Suprapubic skin (tissue), 4 donors: ENCODE data around the gene FAXDC2. TPM values are rescaled to one million over a fixed set of nuclear protein-coding genes. Genes with fewer than 3 reads are reported as not detected.
A peak's percentile ranks its signal among the peaks of the same experiment; 100 is the strongest.

Experiments used
- DNase-seq, 2 donors: peaks; one replicate each; pipeline ENCODE4 v3.0.0-alpha.2; 2019; ENCODE audit warnings: low spot score in 2 of 2
- H3K27ac ChIP-seq: fragments of 200-600 bp; sonication (generic); one replicate; pipeline ENCODE4 v1.5.1; 2019
- H3K27me3 ChIP-seq: fragments of 200-600 bp; sonication (generic); one replicate; pipeline ENCODE4 v1.5.1; 2019
- H3K36me3 ChIP-seq: fragments of 200-600 bp; sonication (generic); one replicate; pipeline ENCODE4 v1.5.1; 2019
- H3K4me1 ChIP-seq: fragments of 200-600 bp; sonication (generic); one replicate; pipeline ENCODE4 v1.5.1; 2019
- H3K4me3 ChIP-seq: fragments of 200-600 bp; sonication (generic); one replicate; pipeline ENCODE4 v1.5.1; 2019; ENCODE audit warnings: mild to moderate bottlenecking
- H3K9me3 ChIP-seq: fragments of 200-600 bp; sonication (generic); one replicate; pipeline ENCODE4 v1.5.1; 2019
- CTCF ChIP-seq, 2 donors: fragments of 200-600 bp in 1 of 2; fragments of 450-650 bp in 1 of 2; sonication (generic) in 1 of 2; IDR thresholded peaks; one replicate each; pipeline ENCODE4 v1.5.1; 2016 to 2019; ENCODE audit warnings: antibody characterized with exemption in 2 of 2, mild to moderate bottlenecking in 1 of 2, moderate library complexity in 1 of 2
- EP300 ChIP-seq: sonication (generic); formaldehyde crosslinking; IDR thresholded peaks from one replicate; pipeline ENCODE4 v1.6.1; 2017; ENCODE audit warnings: antibody characterized with exemption
- POLR2A ChIP-seq, 2 donors: fragments of 450-650 bp; IDR thresholded peaks; one replicate each; pipeline ENCODE4 v1.6.1; 2017; ENCODE audit warnings: antibody characterized with exemption in 2 of 2, mild to moderate bottlenecking in 2 of 2, moderate library complexity in 2 of 2
- POLR2AphosphoS5 ChIP-seq, 3 donors: sonication (generic); formaldehyde crosslinking; IDR thresholded peaks; one replicate each; pipeline ENCODE4 v1.6.1; 2017; ENCODE audit warnings: antibody characterized with exemption in 3 of 3
- WGBS: methylation state at CpG from one replicate; pipeline ENCODE4 v1.1.5; 2018; 5-methylcytosine and 5-hydroxymethylcytosine counted together
- total RNA-seq, 4 donors: library from RNA; depleted of rRNA; stranded (reverse); fragments of >200 nt; gene quantifications; one replicate each; pipeline ENCODE4 v1.1.0, GENCODE V29; 2016

Gene FAXDC2
- total RNA-seq, 4 donors from 2014 or later, result 27.1 to 62.1 (median 40.8) TPM

DNA sequence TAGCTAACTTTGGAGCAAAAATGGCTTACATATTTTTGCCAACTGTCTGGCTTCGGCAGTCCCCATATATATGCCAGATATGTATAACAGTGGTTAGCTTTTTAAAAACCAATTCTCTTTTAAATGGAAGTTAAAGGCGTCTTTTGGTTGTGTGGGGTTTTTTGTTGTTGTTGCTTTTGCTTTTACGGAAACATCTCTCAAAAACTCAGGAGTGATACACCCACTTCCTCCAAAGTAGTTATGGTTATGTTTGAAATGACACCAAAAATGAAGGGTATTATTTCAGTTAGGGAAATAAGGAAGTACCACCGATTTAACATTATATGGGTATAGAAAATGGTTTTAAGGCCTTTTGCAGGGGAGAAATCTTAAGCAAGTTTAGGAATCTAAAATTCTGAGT lies 10.4 kb upstream of the FAXDC2 start:
- TF ChIP-seq EP300 (no peak), POLR2AphosphoS5 (IDR thresholded peaks at IDR 0.05) (no peak), CTCF (IDR thresholded peaks at IDR 0.05) (no peak), POLR2A (IDR thresholded peaks at IDR 0.05) (no peak)
- peaks cover 25% of the 10 kb centered on the region for H3K36me3 ChIP-seq
- H3K4me3 ChIP-seq, result peak overlapping the region; percentile 87
- H3K4me1 ChIP-seq, result peaks cover 47% of the 10 kb centered on the region
- no peaks in the 10 kb centered on the region for H3K27me3 ChIP-seq
- no peaks in the 10 kb centered on the region for H3K9me3 ChIP-seq
- peak overlapping the region; percentile 99 for H3K27ac ChIP-seq
- WGBS, result 31% methylated on average over 4 of the region's 4 CpGs
- no peak for DNase-seq

DNA sequence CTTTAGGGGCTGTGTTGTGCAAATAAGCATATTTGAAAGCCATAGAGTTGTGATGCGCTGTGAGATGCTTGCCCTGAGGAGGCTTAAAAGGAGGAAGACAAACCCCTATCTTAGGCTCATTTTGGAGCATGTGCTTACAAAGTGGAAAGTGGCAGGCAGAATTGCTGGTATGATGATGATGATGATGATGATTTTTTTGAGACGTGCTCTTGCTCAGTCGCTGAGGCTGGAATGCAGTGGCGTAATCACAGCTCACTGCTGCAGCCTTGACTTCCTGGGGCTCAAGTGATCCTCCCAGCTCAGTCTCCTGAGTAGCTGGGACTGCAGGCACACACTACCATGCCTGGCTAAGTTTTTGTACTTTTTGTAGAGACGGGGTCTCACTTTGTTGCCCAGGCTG lies 9.7 kb upstream of the FAXDC2 start:
- Histone ChIP-seq H3K36me3 (peaks cover 18% of the 10 kb centered on the region), H3K4me1 (peaks cover 47% of the 10 kb centered on the region), H3K9me3 (no peaks in the 10 kb centered on the region), H3K27me3 (no peaks in the 10 kb centered on the region), H3K4me3 (peak overlapping the region; percentile 87), H3K27ac (peak overlapping the region; percentile 99)
- TF ChIP-seq POLR2AphosphoS5 (IDR thresholded peaks at IDR 0.05) (peak in 1 of 3 donors; percentile 45), EP300 (no peak)
- 21% methylated on average over 5 of the region's 5 CpGs for WGBS
- no peak for DNase-seq

- under 1% methylated on average over 26 of the region's 26 CpGs for WGBS
- no peaks in the 10 kb centered on the region for H3K27me3 ChIP-seq
- DNase-seq, result no peak
- no peaks in the 10 kb centered on the region for H3K9me3 ChIP-seq
- peak overlapping the region; percentile 99 for H3K27ac ChIP-seq
- H3K4me3 ChIP-seq, result peak overlapping the region; percentile 87
- peaks cover 47% of the 10 kb centered on the region for H3K4me1 ChIP-seq
- peaks cover 11% of the 10 kb centered on the region for H3K36me3 ChIP-seq
- no peak for TF ChIP-seq POLR2AphosphoS5 (IDR thresholded peaks at IDR 0.05)
- no peak for TF ChIP-seq EP300
- no peak for TF ChIP-seq POLR2A (IDR thresholded peaks at IDR 0.05)
- no peak for TF ChIP-seq CTCF (IDR thresholded peaks at IDR 0.05)
Measured at GRCh38 chr5:154858972-154859871, 8.8 kb upstream of the FAXDC2 start.

DNA sequence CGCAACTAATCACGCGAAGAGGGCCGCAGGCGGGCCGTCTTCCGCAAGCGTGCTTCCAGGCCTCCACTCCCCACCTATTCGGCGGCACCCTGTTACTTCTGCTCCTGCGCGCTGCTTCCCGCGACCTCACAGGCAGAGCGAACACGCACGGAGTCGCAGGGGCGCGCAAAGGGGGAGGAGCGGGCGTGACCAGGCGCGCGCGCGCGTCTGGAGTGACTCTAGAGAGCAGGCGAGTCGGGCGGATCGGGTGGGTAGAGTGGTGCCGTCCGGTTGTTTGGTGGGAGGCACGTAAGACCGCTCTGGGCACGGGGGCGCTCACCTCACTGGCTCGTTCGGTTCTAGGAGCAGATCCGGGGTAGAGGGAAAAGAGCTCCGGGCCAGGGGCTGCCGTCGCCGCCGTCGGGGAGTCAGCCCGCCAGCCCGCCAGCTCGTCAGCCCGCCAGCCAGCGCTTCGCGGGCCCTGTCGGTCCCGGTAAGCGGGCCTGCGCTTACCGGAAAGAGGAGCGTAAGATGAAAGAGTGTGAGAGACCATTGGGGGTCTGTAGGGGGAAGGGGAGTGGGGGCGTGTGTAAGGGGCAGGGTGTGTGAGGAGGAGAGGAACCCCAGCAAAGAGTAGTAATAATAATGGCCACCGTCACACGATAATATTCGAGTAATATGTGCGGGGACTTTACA lies 8.0 kb upstream of the FAXDC2 start, which contains the start of gene CNOT8:
CNOT8 (plus strand) TSS at position 331 of the 675 bp plus-strand sequence. CDS start 4,652 bp downstream, outside the sequence.
- peaks cover 3% of the 10 kb centered on the region for H3K36me3 ChIP-seq
- peak; percentile 99 for DNase-seq
- under 1% methylated on average over 43 of the region's 65 CpGs for WGBS
- no peak for TF ChIP-seq EP300
- TF ChIP-seq POLR2AphosphoS5 (IDR thresholded peaks at IDR 0.05), result peak; percentile 84 to 95 (median 89)
- peak; percentile 69 to 92 for TF ChIP-seq POLR2A (IDR thresholded peaks at IDR 0.05)
- no peaks in the 10 kb centered on the region for H3K9me3 ChIP-seq
- H3K27ac ChIP-seq, result peak within 1 kb of the TSS; percentile 99
- no peaks in the 10 kb centered on the region for H3K27me3 ChIP-seq
- H3K4me3 ChIP-seq, result peak within 1 kb of the TSS; percentile 87
- peaks cover 46% of the 10 kb centered on the region for H3K4me1 ChIP-seq

DNA sequence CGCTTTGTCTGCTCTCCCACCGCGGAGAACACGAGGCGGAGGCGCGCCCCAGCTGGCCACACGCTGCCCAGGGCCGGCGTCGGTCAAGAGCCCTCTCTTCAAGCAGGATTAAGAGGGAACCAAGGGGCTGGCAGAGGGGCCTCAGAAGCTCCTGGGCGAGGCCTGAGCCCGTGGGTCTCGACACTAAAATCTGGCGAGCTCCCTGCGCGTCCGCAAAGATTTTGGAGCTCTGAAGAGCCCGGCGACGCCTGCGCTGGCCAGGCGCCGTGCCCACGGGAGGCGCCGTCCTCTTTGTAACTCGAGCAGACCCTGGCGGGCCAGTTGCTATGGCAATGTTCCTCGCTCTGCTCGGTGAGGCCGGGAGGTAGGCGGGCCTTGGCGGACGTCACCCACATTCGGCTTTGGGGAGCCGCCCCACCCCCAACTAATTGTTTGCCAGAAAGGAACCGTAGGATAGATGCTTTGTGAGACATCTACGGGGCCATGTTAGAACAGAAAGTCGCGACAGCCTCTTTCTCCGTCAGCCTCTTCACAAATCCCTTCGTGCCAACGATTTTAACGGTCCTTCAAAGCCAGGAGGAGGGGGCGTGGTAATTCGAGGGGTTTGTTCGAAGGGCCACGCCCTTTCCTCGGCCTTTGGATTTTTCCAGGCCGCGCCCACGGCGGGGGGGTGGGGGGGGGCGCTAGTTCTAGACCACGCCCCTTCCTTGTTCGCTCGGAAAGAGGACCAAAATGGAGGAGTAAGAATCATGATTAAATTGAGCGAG lies 7.3 kb upstream of the FAXDC2 start:
- DNase-seq, result peak; percentile 97
- WGBS, result 0% methylated on average over 18 of the region's 59 CpGs

More for the DNA sequence above, 7.3 kb upstream of the FAXDC2 start:
- Histone ChIP-seq H3K4me1 (peaks cover 39% of the 10 kb centered on the region), H3K27ac (peak overlapping the region; percentile 99), H3K27me3 (no peaks in the 10 kb centered on the region), H3K36me3 (no peaks in the 10 kb centered on the region), H3K4me3 (peak overlapping the region; percentile 87), H3K9me3 (no peaks in the 10 kb centered on the region)
- no peak for TF ChIP-seq CTCF (IDR thresholded peaks at IDR 0.05)
- TF ChIP-seq EP300, result no peak
- peak in 2 of 3 donors; percentile 53 to 80 for TF ChIP-seq POLR2AphosphoS5 (IDR thresholded peaks at IDR 0.05)
- peak; percentile 51 to 55 for TF ChIP-seq POLR2A (IDR thresholded peaks at IDR 0.05)
